Measurements from ENCODE around the gene SEC24B.

Gene SEC24B

DNA sequence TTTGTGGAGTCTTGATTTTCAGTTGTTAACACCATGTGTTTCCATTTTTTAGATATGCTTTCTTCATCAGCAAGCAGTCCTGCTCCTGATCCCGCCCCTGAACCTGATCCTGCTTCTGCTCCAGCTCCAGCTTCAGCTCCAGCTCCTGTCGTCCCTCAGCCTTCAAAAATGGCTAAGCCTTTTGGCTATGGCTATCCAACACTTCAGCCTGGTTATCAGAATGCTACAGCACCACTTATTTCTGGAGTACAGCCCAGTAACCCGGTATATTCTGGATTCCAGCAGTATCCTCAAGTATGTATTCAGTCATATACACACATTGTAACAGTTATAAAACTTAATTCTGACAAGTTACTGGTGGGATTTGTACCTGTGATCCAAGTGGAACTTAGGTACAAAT is 60.9 kb downstream of the SEC24B start:
- TF ChIP-seq, protein P1, sequence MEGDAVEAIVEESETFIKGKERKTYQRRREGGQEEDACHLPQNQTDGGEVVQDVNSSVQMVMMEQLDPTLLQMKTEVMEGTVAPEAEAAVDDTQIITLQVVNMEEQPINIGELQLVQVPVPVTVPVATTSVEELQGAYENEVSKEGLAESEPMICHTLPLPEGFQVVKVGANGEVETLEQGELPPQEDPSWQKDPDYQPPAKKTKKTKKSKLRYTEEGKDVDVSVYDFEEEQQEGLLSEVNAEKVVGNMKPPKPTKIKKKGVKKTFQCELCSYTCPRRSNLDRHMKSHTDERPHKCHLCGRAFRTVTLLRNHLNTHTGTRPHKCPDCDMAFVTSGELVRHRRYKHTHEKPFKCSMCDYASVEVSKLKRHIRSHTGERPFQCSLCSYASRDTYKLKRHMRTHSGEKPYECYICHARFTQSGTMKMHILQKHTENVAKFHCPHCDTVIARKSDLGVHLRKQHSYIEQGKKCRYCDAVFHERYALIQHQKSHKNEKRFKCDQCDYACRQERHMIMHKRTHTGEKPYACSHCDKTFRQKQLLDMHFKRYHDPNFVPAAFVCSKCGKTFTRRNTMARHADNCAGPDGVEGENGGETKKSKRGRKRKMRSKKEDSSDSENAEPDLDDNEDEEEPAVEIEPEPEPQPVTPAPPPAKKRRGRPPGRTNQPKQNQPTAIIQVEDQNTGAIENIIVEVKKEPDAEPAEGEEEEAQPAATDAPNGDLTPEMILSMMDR (IDR thresholded peaks at IDR 0.05) = no peak

DNA sequence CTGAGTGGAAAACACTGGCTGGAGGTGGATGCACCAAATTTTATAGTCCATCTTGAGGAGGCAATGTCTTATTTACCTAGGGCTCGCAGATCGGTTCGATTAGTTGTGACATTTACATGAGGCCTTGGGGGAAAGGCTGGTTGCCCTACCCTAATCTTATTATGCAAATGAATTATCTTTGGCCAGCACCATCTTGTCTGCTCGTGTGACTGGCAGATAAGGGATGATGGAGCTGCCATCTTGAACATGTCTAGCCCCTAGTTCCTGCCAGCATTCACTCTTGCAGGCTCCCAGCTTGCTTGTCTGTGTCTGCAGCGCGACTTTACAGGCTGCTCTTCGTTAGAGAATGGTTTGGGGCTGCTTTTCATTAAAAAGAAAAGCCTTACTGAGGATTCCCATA is 61.9 kb downstream of the SEC24B start:
- TF ChIP-seq, protein P1 (IDR thresholded peaks at IDR 0.05) = no peak

DNA sequence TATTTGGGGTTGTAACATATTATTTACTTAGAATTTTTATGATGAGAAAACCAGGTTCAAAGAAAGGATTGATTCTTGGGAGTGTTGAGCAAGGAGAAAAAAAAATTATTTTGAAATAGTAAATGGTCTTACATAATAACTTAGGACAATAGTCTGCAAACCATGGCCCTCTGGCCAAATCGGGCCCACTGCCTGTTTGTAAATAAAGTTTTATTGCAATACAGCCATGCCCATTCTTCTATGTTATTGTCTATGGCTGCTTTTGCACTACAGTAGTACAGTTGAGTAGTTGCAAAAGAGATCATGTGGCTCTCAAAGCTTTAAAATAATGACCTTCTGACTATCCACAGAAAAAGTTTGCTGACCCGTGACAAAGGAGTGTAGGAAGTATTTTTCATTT is 63.3 kb downstream of the SEC24B start:
- TF ChIP-seq, protein P1 (IDR thresholded peaks at IDR 0.05) = no peak

DNA sequence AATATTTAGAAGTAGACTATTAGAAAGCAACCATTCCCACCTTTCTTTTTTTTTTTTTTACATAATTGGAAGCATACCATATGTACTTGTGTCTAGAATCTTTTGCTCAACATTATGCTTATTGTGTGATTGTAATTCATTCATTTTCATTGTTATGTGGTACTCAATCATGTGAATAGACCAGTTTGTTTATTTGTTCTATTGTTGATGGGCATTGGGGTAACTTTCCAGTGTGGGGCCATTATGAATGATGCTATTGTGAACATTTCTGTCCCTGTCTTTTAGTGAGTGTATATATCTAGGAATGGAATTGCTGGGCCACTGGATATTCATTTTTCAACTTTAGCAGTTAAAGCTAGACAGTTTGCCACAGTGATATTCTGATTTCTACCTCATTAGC is 63.9 kb downstream of the SEC24B start:
- TF ChIP-seq, protein P1 (IDR thresholded peaks at IDR 0.05) = no peak

DNA sequence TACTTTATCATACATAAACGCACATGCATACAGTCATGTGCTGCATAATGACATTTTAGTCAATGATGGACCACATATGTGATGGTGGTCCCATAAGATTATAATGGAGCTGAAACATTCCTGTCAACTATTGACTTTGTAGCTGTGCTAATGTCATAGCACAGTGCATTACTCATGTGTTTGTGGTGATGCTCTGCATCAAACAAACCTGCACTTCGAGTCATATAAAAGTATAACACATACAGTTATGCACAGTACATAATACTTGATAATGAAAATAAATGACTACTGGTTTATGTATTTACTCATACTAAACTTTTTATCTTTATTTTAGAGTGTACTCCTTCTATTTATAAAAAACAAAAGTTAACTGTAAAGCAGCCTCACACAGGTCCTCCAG is 65.9 kb downstream of the SEC24B start:
- TF ChIP-seq, protein P1 (IDR thresholded peaks at IDR 0.05) = no peak

DNA sequence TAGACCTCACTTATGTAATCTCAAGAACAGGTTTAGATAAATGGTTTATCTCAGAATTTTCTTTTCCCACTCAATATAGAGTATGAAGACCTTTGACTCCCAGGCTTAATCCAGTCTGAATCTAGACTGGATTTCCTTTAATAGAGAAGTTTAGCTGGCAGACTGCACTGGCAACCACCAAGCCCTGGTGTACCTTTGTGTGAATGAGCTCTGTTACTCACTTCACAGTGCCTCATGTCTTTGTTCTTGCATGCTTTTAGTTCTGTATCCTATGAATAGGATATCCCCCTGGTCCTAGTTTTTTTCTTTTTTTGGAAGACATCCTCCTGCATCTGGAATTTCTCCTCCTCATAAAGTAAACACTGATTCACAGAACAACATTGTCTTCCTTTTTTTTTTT is 73.3 kb downstream of the SEC24B start:
- TF ChIP-seq, protein P1 (IDR thresholded peaks at IDR 0.05) = no peak

DNA sequence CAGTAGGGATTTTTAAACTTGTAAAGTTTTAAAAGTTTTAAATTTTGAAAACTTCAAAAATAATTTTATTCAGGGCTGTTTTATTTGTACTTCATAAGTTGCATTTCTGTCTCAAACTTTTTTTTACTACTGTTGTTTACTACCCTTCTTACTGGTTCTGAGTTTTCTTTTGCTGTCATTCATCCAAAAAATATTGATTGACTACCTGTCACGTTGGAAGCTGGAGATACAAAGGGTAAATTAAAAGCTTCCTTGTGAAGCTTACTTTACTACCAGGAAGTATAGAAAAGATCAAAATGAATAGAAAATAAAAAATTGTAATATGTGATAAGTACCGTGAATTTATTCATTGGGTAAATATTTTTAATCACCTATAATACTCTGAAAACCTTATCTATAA is 77.1 kb downstream of the SEC24B start:
- TF ChIP-seq, protein P1 (IDR thresholded peaks at IDR 0.05) = no peak

DNA sequence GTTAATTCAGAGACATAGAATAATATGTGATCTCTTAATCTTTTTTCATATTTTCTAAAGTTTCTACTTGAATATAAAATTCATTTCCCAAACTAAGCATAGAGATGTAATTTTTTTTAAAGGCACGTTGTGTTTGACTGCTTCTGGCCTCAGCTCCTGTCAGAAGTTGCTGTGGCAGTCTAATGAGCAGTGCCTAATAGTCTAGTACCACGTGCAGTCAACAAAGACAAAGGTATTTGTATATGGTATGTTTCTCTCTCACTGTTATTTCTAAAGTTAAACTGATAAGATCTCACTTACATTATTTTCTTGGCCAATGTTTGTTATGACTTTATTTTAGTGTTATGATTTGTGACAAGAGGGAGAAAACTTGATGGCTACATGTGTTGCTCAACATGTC is 77.8 kb downstream of the SEC24B start:
- TF ChIP-seq, protein P1 (IDR thresholded peaks at IDR 0.05) = no peak
